ENCODE data around the gene FXYD2. TPM values are rescaled to one million over a fixed set of nuclear protein-coding genes. Genes with fewer than 3 reads are reported as not detected.

Gene FXYD2
- total and polyA plus RNA-seq, 2 of the 13 experiments (the other 11 are each of a cell fraction or from before 2014, with no cell fraction given) = 45.9 to 106 TPM

- TF ChIP-seq ZNF576 (CRISPR knock-in tag; IDR thresholded peaks at IDR 0.05) (no peak), ZNF446 (CRISPR knock-in tag; IDR thresholded peaks at IDR 0.05) (no peak), DZIP1 (CRISPR knock-in tag; IDR thresholded peaks at IDR 0.05) (no peak), ZNF510 (CRISPR knock-in tag; IDR thresholded peaks at IDR 0.05; ENCODE audit: low read depth) (no peak), ARNT (IDR thresholded peaks at IDR 0.05) (no peak), KAT7 (CRISPR knock-in tag; IDR thresholded peaks at IDR 0.05; ENCODE audit: borderline replicate concordance) (no peak), KDM5B (CRISPR knock-in tag; IDR thresholded peaks at IDR 0.05; ENCODE audit: borderline replicate concordance) (peak; percentile 41; the same call in 1 of the 2 replicates), ZNF792 (CRISPR knock-in tag; IDR thresholded peaks at IDR 0.05) (no peak), SIN3B (IDR thresholded peaks at IDR 0.05; ENCODE audit: low read length) (no peak), SPEN (CRISPR knock-in tag; IDR thresholded peaks at IDR 0.05; ENCODE audit: low read depth) (no peak), MLXIP (CRISPR knock-in tag; IDR thresholded peaks at IDR 0.05; ENCODE audit: borderline replicate concordance) (no peak), ZSCAN21 (CRISPR knock-in tag; IDR thresholded peaks at IDR 0.05; ENCODE audit: borderline replicate concordance) (peak; percentile 54; the same call in 1 of the 2 replicates), MED1 (CRISPR knock-in tag; IDR thresholded peaks at IDR 0.05) (peak; percentile 32; the same call in 1 of the 2 replicates), ZEB1 (IDR thresholded peaks at IDR 0.05; ENCODE audit: insufficient replicate concordance, low read depth) (no peak), ATRX (CRISPR knock-in tag; IDR thresholded peaks at IDR 0.05; ENCODE audit: borderline replicate concordance) (no peak), JARID2 (CRISPR knock-in tag; IDR thresholded peaks at IDR 0.05; ENCODE audit: insufficient replicate concordance) (no peak), ATF7 (IDR thresholded peaks at IDR 0.05) (no peak), ATF7 (CRISPR knock-in tag; IDR thresholded peaks at IDR 0.05) (no peak), HBP1 (CRISPR knock-in tag; IDR thresholded peaks at IDR 0.05; ENCODE audit: low read depth) (no peak), SIN3A (IDR thresholded peaks at IDR 0.05; ENCODE audit: borderline replicate concordance, low read depth, low read length) (no peak), SRY (CRISPR knock-in tag; IDR thresholded peaks at IDR 0.05) (no peak; the same call in 1 of the 2 replicates), MED8 (CRISPR knock-in tag; IDR thresholded peaks at IDR 0.05; ENCODE audit: insufficient replicate concordance) (no peak), ZNF557 (CRISPR knock-in tag; IDR thresholded peaks at IDR 0.05) (no peak), BHLHE40 (IDR thresholded peaks at IDR 0.05; ENCODE audit: low read length) (no peak)
Observed at GRCh38 chr11:117824571-117825537, at the start of gene FXYD2 (continued).

Data from HepG2 (cell line).